HG02943 (cell line): Measurements from ENCODE around the gene DKK1.
"Not testable (repeated sequence)": the region's sequence is repeated elsewhere in the genome, so short reads cannot be mapped to it uniquely, and the experiment has no call there.

ENCODE experiments used
- ATAC-seq: cut with Tn5 transposase; IDR thresholded peaks from one replicate; pipeline ENCODE4 v1.9.1; 2021; ENCODE audit warnings: mild to moderate bottlenecking, low read depth, moderate library complexity; ENCODE audit not compliant: unreplicated experiment

The DKK1 gene

DNA sequence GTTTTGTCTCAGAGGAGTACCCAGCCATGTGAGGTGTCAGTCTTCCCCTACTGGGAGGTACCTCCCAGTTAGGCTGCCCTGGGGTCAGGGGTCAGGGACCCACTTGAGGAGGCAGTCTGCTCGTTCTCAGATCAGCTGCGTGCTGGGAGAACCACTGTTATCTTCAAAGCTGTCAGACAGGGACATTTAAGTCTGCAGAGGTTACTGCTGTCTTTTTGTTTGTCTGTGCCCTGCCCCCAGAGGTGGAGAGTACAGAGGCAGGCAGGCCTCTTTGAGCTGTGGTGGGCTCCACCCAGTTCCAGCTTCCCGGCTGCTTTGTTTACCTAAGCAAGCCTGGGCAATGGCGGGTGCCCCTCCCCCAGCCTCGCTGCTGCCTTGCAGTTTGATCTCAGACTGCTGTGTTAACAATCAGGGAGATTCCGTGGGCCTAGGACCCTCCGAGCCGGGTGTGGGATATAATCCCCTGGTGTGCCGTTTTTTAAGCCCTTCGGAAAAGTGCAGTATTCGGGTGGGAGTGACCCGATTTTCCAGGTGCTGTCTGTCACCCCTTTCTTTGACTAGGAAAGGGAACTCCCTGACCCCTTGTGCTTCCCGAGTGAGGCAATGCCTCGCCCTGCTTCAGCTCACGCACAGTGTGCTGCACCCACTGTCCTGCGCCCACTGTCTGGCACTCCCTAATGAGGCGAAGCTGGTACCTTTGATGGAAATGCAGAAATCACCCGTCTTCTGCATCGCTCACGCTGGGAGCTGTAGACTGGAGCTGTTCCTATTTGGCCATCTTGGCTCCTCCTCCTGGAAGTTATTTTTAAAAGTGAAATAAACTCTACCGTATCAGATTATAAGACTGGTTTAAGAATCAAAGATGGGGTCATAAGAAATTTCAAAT is 51.7 kb downstream of the DKK1 start:
- ATAC-seq, result not testable (repeated sequence)
